ENCODE measurements around the gene RAPGEF2.

RAPGEF2 gene

DNA sequence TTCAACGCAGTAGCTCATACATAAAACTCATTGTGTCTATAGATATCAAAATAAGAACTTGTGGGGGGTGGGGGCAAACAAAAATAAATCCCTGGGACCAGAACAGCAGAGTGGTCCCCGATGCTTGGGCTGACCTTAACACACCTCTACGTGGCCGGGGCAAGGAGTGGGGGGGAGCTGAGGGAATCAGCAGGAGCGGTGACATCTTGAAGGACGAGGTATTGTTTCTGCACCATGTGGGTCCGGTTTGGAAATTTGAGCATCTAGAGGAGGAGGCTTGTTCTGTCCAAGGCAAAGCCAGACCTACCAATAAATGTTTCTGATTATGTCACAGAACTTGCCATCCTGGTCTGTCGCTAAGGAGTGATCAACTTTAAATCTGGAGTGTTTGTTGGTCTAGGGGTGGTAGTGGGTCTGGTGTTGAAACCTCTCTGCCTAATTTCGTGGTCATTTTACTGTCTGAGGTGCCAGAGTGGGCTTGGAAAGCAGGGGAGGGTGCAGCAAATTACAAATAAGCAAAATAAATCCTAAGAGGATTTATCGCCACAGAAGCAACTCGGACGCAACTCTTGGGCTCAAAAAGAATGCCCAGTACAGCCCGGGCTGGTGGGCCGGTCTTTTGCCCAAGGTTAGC lies 774 bp upstream of the RAPGEF2 start:
- H3K27ac ChIP-seq: peak overlapping the region; percentile 89
- TF ChIP-seq ZFX (IDR thresholded peaks at IDR 0.05; ENCODE audit: borderline replicate concordance) (no peak), CTCF (IDR thresholded peaks at IDR 0.05) (no peak)

DNA sequence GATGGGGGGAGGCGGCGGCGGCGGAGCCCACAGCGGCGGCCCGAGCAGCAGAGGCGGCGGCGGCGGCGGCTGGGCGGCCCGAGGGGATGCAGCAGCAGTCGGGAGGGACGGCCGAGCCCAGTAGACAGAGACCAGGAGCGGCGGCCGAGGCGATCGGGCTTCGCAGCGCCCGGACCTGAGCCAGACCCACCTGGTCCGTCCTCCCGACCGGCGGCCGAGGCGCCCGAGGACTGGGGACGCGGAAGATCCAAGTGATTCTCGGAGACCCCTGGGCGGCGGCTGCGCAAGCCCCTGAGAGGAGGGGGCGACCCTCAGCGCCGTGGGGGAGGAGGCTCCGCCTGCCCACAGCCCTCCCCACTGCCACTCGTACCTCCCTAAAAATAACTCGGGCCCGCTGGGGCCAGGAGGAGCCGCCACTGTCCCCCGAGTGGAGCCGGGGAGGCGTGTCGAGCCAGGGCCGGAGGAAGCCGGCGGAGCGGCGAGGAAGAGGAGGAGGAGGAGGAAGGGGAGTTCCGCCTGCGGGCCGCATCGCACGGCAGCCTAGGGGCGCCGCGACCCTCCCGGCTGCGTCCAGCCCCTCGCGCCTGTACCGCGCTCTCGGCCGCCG lies 608 bp downstream of the RAPGEF2 start:
- H3K27ac ChIP-seq: peak overlapping the region; percentile 89
- TF ChIP-seq CTCF (IDR thresholded peaks at IDR 0.05) (no peak), ZFX (IDR thresholded peaks at IDR 0.05; ENCODE audit: borderline replicate concordance) (no peak)

- H3K27ac ChIP-seq: no peak overlapping the region
- TF ChIP-seq ZFX (IDR thresholded peaks at IDR 0.05; ENCODE audit: borderline replicate concordance) (no peak), CTCF (IDR thresholded peaks at IDR 0.05) (no peak)
These were observed 2.0 kb downstream of the RAPGEF2 start for GRCh38 chr4:159104694-159105414.

- H3K27ac ChIP-seq: no peak overlapping the region
- TF ChIP-seq ZFX (IDR thresholded peaks at IDR 0.05; ENCODE audit: borderline replicate concordance) (no peak), CTCF (IDR thresholded peaks at IDR 0.05) (no peak)
These were observed 2.9 kb downstream of the RAPGEF2 start for GRCh38 chr4:159105761-159106243.

DNA sequence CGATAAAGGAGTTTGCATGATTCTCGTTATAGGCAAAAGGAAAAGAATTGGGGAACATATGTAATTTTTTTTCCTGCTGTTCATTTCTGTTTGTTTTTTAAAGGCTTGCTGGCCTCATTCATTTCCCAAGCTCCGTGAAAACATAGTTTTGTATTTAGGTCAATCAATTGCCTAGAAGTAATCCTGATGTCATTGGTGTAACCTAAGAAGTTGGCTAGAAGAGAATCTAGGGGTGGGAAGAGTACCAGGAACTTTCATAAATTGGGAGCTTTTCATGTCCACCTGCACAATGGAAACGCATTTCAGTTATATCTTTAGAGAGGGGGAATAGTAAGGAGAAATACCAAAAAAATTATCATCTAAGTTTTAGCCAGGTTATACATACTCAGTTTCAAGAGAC lies 3.8 kb downstream of the RAPGEF2 start:
- H3K27ac ChIP-seq: no peak overlapping the region
- TF ChIP-seq ZFX (IDR thresholded peaks at IDR 0.05; ENCODE audit: borderline replicate concordance) (no peak), CTCF (IDR thresholded peaks at IDR 0.05) (no peak)

DNA sequence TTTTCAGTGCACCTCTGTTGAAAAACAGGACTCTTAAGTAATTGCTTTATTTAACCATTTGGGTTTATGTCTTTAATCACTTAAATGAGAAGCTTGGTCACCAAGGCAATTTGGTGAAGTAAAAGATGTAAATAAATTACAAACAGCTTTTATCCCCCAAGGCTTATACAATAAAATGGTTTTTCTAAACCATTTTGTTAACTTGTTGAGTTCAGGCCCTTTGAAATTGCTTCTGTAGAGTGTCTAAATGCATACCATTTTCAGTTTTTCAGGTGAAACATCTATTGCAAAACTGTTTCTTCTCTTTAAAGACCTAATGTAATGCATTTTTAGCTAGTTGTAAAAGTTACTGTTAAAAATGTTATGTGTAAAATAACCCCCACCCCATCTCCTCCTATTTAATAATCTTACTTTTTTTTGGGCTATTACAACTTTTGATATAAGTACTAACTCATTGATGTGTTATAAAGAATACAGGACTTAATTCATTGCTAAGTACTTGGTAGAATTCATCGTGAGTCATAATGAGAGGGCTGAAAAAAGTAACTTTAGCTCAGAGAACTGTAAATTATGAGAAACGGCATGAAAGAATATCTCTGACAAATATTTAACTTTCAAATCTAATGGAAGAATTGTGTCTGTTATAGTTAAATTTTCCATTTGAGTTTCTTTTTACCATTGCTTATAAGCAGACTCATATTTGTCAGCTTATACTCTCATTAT lies 4.5 kb downstream of the RAPGEF2 start:
- no peak for TF ChIP-seq ZFX (IDR thresholded peaks at IDR 0.05; ENCODE audit: borderline replicate concordance)
- no peak overlapping the region for H3K27ac ChIP-seq

DNA sequence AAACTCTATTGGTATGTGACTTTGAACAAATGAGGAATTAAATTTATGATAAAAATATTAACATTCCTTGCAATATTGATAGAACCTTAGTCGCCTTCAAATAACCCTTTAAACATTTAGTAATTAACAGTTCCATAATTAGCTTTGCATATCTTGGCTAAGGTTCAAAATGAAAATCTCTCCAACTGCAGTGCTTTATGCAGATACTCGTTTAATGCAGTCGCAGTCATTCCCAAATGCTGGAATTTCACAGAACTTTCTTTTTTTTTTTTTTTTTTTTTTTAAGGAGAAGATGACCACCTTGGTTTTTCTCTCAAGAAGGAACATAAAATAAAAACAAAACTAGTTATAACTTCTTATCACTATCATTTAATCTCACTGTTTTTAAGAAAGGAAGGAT lies 5.2 kb downstream of the RAPGEF2 start:
- no peak for TF ChIP-seq CTCF (IDR thresholded peaks at IDR 0.05)
- TF ChIP-seq ZFX (IDR thresholded peaks at IDR 0.05; ENCODE audit: borderline replicate concordance): no peak
- no peak overlapping the region for H3K27ac ChIP-seq

All from 22Rv1 (cell line).